Tibial nerve (tissue), 4 donors: Measurements from ENCODE around the gene MDM1.

Experiments used
- CTCF ChIP-seq, 5 experiments: fragments of 200-600 bp in 3 of 5; fragments of 450-650 bp in 2 of 5; sonication (generic) in 3 of 5; IDR thresholded peaks; one replicate each; pipeline ENCODE4 v1.5.1; 2016 to 2019; ENCODE audit warnings: antibody characterized with exemption in 5 of 5, mild to moderate bottlenecking in 3 of 5, moderate library complexity in 2 of 5
- EP300 ChIP-seq, 2 donors: sonication (generic); formaldehyde crosslinking; IDR thresholded peaks; one replicate each; pipeline ENCODE4 v1.6.1; 2017; ENCODE audit warnings: antibody characterized with exemption in 2 of 2, mild to moderate bottlenecking in 1 of 2

DNA sequence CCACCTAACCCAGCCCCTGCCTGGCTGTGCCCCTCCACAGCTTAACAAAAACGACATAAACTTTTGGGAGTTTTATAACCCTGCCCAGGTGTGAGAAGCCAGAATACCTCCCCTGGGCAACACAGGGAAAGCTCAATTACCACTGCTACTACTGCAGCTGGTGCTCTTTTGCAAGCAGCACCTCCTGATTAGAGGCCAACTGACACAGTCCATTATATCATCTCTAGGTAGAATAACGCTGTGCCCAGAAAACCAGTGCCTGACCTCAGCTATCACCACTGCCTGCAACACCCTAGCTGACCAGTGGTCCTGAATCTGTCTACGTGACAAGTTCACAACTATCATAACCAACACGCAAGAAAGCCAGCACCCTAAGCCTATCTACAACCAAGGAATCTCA lies 34.2 kb downstream of the MDM1 start:
- TF ChIP-seq CTCF (IDR thresholded peaks at IDR 0.05) (no peak), EP300 (IDR thresholded peaks at IDR 0.05) (no peak)
